GM15510 (cell line): ENCODE data around the gene PIP5KL1.

Experiments
- POLR2A ChIP-seq: IDR thresholded peaks from 3 replicates; pipeline ENCODE4 v1.6.1; 2011; ENCODE audit warnings: borderline replicate concordance; ENCODE audit not compliant: insufficient read length; ENCODE audit errors: extremely low read depth

The PIP5KL1 gene

DNA sequence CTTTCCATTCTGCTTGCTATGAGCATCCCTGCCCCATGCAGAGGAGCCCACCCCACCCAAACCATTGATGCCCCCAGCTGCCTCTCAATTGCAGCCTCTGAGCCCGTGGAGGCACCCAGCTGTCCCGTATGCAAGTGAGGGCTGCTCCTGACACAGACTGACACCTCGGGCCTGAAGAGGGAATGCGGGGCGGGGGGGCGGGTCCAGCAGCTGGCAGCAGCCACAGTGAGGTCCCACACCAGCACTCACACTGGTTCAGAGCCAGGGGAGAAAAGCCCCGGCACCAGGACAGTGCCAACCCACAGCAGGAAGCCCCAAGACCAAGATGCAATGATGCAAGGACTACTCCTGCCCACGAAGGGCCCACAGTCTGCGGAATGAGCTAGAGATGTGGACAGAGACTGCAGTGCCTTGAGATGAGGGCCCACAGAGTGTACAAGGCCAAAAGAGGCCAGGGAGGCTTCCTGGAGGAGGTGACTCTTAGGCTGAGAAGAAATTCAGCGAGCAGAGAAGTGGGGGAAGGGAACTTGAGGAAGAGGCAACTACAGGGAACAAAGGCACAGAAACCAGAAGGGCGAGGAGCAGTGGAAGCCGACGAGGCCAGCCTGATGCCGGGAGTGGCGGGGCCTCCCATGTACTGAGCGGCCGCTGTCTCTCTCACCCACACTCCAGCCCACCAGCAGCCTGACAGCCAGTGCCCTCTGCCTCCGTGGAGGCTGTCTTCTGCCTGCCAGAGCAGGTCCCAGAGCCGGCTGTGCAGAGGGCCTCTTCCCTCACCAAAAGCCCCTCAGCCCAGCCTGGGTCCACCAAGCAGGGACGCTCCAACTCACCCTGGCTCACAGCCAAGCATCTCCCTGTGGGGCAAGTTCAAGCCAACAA lies 41.0 kb upstream of the PIP5KL1 start:
- TF ChIP-seq POLR2A: no peak

- TF ChIP-seq POLR2A: no peak
Observed at GRCh38 chr9:127970401-127971313, 40.1 kb upstream of the PIP5KL1 start.

GRCh38 chr9:127968700-127969383 lies 38.3 kb upstream of the PIP5KL1 start:
- no peak for TF ChIP-seq POLR2A

- TF ChIP-seq POLR2A: no peak
Observed at GRCh38 chr9:127968042-127968441, 37.5 kb upstream of the PIP5KL1 start.

DNA sequence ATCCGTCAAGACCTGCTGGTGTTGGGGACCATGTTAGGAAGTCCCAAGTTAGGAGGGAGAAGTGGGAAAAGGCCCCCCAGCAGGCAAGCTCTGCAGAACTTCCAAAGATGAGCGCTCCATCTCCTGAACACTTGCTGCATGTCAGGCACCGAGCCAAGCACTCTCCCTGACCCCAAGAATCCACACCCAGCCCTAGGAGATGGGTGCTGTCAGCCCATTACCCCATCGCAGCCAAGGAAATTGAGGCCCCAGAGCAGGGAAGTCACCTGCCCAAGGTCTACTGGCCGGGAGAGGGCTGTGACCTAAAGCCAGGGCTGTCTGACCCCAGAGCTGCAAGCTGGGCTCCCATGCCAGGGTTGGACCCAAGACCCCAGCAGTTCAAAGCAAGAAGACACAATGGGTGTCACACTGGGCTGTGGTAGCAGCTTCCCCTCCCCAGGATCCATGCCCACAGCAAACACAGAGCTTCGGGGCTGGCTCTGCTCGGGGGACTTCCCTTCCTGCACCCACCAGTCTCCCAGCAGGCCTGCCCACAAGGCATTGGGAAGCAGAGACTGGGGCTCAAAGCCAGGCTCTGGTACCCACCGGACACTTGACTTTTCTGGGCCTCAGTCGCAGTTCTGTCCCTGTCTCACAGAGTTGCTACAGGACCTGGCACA lies 36.7 kb upstream of the PIP5KL1 start:
- TF ChIP-seq POLR2A: no peak

GRCh38 chr9:127966416-127967150 lies 36.0 kb upstream of the PIP5KL1 start:
- TF ChIP-seq POLR2A: no peak

GRCh38 chr9:127965953-127966352 lies 35.4 kb upstream of the PIP5KL1 start:
- TF ChIP-seq POLR2A: no peak

DNA sequence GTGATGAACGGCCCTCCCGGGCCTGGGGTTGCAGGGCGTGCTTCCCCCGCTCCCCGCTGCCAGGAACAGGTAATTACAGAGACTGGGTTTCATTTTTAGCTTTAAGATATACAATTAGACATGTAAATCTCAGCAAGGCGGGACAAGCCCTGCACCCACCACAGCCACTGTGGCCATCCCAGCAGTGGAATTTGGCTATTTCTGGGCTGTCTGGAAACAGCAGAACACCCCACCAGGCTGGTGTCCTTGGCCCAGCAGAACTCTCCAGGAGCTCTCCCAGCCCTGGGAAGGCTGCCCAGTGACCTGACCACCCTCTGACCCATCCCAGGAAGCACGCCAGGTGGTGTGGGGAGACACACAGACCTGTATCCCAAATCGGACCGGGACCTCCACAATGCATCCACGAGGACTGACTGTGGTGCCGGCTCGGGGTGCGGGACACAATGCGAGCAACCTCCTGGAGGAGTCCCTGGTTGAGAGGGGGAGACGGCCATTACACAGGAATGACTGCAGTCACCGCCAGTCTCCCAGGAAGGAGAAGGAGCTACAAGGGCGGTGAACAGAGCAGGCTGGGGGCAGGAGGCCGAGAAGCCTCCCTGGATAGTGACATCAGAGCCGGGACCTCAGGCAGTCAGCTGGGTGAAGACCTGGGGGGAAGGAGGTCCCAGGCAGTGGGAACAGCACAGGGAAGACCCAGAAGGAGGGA lies 32.9 kb upstream of the PIP5KL1 start:
- TF ChIP-seq POLR2A: no peak

- no peak for TF ChIP-seq POLR2A
Observed at GRCh38 chr9:127963041-127963358, 32.4 kb upstream of the PIP5KL1 start.

DNA sequence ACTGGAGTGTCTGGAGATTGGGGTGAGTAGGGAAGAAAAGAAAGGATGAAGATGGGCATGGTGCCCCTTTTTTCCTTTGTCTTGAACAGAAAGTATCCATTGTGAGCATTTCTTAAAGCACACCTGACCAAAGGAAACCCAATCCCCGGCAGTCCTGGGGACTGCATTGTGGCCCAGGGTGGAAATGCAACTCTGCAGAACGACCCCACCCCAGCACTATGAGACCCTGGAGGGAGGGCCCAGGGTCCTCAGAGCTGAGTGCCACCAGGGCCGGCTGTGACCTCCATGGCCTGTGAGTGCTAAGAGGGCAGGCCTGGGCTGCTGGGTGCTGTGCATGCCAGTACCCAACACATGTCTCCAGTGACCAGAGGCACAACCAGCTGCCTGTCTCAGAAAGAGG lies 31.7 kb upstream of the PIP5KL1 start:
- TF ChIP-seq POLR2A: no peak

DNA sequence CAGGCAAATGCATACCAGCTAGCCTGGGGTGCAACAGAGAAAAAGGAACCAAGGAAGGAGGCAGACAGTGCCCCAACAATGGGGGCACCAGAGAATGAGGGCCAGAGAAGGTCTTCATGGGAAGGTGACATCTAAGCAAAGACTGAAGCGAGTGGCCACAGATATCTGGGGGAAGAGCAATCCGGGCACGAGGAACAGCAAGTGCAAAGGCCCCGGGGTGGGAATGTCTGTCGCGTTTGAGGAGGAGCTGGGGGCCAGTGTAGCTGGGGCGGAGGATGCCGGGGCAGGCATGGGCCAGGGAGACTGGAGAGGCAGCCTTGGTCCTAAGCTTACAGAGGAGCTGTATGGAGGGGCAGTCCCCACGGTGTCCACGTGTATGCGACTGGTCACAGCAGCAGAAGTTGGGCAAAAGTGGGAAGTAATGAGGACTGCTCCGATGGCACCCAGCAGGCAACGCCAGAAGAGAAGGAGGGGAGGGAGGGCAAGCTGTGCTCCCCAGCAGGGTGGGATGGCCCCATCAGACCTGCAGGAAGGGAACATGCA lies 31.1 kb upstream of the PIP5KL1 start:
- no peak for TF ChIP-seq POLR2A

- no peak for TF ChIP-seq POLR2A
Observed at GRCh38 chr9:127961155-127961490, 30.5 kb upstream of the PIP5KL1 start.
